RWPE1 (cell line): Measurements from ENCODE around the gene DNHD1.

Source experiments
- CTCF ChIA-PET: fragments of 350-600 bp; sonication (Branson Sonifier 250); formaldehyde crosslinking; extraction: SDS; loops from one replicate; lab custom pipeline; 2021; lab: Yijun Ruan, JAX
- POLR2A ChIA-PET: fragments of 400-600 bp; formaldehyde crosslinking; extraction: SDS; loops from one replicate; lab custom pipeline; 2020; ENCODE audit warnings: antibody characterized with exemption; ENCODE audit not compliant: low non-redundant PET; lab: Yijun Ruan, JAX
- DNase-seq: peaks from one replicate; pipeline ENCODE4 v3.0.0; 2012; ENCODE audit warnings: low spot score
- H3K27ac ChIP-seq: fragments of 450-650 bp; 2 replicates; pipeline ENCODE4 v1.5.1; 2017
- TF ChIP-seq, protein P1 (sequence below): fragments of 450-650 bp; conservative IDR thresholded peaks from 2 replicates; pipeline ENCODE4 v1.5.1; 2017; ENCODE audit warnings: low read depth, mild to moderate bottlenecking

DNHD1 gene

DNA sequence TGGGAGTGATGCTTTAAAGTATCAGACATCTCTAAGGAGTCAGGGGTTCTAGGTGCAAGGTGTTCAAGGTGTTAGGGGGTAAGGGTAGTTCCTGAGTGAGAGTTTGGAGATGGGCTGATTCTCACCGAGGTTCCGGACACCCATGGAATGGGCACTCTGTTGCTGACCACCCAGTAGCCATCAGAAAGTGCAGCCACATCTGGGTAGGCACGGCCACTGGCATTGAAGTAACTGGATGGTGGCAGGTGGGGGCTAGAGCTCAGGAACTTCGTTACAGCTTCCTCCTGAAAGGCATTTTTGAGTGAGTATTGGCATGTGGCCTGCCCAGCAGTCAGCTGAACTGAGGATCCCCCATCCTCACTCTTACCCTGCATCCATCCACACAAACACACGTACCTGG is 118.0 kb downstream of the DNHD1 start:
- no peak overlapping the region for H3K27ac ChIP-seq
- ChIA-PET POLR2A (no interaction called here), CTCF (no interaction called here)
- no peak for DNase-seq
- TF ChIP-seq, protein P1, sequence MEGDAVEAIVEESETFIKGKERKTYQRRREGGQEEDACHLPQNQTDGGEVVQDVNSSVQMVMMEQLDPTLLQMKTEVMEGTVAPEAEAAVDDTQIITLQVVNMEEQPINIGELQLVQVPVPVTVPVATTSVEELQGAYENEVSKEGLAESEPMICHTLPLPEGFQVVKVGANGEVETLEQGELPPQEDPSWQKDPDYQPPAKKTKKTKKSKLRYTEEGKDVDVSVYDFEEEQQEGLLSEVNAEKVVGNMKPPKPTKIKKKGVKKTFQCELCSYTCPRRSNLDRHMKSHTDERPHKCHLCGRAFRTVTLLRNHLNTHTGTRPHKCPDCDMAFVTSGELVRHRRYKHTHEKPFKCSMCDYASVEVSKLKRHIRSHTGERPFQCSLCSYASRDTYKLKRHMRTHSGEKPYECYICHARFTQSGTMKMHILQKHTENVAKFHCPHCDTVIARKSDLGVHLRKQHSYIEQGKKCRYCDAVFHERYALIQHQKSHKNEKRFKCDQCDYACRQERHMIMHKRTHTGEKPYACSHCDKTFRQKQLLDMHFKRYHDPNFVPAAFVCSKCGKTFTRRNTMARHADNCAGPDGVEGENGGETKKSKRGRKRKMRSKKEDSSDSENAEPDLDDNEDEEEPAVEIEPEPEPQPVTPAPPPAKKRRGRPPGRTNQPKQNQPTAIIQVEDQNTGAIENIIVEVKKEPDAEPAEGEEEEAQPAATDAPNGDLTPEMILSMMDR, result no peak

GRCh38 chr11:6615882-6616585 is 119.0 kb downstream of the DNHD1 start:
- ChIA-PET POLR2A (no interaction called here), CTCF (no interaction called here)

DNA sequence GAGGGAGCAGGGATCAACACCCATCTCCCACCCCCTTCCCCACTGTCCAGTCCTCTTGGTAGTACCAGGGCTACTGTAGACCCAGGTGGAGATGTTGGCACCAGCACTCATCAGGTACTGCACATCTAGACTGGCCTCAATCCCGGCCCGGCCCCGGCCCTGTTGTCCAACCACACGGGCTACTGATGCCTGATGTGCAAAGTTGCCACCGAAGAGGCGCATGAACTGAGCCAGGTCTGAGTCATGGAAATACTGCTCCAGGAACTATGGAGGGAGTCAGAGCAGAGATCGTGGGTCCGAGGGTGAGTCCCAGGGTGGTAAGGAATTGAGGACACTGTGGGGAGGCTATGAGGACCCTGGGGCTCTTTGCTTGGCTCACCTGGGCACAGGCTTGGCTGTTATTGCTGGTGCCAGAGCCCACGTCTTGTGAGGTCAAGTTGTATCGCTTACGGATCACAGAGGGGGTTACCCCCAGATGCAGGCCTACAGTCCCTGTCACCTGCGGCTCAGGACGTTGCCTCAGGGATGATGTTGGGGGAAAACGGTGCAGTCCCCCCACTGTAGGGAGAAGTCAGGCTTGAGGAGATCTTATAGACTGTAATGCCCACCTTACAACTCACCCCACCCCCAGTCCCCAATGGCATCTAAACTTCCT is 119.6 kb downstream of the DNHD1 start:
- TF ChIP-seq, protein P1, result no peak
- CTCF ChIA-PET, result no interaction called here

More at GRCh38 chr11:6615882-6616585, 119.0 kb downstream of the DNHD1 start:
- TF ChIP-seq, protein P1, result no peak
- DNase-seq, result no peak
- H3K27ac ChIP-seq, result no peak overlapping the region

GRCh38 chr11:6617315-6617781 is 120.3 kb downstream of the DNHD1 start:
- TF ChIP-seq, protein P1, result no peak

More for the DNA sequence above, 119.6 kb downstream of the DNHD1 start:
- H3K27ac ChIP-seq, result no peak overlapping the region
- POLR2A ChIA-PET, result no interaction called here
- DNase-seq, result no peak

DNA sequence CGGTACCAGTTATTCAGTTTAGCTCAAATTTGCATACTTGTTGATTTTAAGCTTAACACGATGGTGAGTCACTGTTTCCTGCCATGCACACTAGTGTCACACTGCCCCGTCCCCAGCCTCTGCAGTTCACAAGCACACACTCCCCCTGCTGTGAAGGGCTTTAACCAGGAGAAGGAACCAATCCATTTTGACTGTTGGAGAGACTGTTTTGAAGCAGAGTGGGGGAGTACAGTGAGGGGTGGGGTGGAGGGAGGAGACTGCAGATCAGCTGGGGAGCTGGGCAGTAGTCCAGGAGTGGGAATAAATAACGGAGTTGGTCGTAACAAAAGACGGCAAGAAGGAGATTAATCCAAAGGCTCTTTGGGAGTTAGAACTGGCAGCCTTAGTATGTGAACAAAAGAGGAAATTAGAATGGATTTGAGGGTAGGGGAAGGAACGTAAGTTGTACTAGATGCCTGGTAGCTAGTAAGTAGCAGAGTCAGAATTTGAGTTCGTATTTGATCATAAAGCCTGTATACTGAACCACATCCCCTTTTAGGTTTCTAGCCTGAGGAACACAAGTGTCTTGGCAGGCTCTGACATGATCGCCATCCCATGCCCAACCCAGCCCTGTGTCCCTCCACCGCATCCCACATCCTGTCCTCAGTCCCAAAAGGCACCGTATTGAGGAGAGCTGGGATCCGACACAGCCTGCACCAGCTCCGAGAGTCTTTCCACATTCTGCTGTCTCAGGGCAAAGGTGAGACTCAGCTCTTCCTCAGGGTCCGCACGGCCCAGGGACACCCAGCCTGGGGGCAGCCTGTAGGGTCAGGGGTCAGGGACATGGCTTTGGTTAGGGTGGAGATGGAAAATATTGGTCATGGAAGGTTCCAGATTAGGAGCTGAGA is 121.3 kb downstream of the DNHD1 start:
- ChIA-PET CTCF (no interaction called here), POLR2A (interaction anchor here (0.5 kb wide), 1 partner anchor 14 kb away, joined by 3 read pairs; no protein-coding TSS in a partner anchor)
- DNase-seq, result no peak
- TF ChIP-seq, protein P1, result no peak
- peak overlapping the region; percentile 78 for H3K27ac ChIP-seq

More at GRCh38 chr11:6617315-6617781, 120.3 kb downstream of the DNHD1 start:
- ChIA-PET CTCF (no interaction called here), POLR2A (interaction anchor here (0.5 kb wide), 1 partner anchor 13 kb away, joined by 3 read pairs; no protein-coding TSS in a partner anchor)
- no peak for DNase-seq
- H3K27ac ChIP-seq, result no peak overlapping the region
